Endometrial microvascular endothelial cells (primary cell): ENCODE measurements around the gene TPD52L2. TPM values are rescaled to one million over a fixed set of nuclear protein-coding genes. Genes with fewer than 3 reads are reported as not detected.
"Not testable (repeated sequence)": the region's sequence is repeated elsewhere in the genome, so short reads cannot be mapped to it uniquely, and the experiment has no call there.

Experiments
- in situ Hi-C: cut with HindIII; loops from 2 replicates; pipeline ENCODE4 v1.10.0; 2017; ENCODE audit warnings: low sequenced_read_pairs, low pct_unique_long_range_greater_than_20kb; ENCODE audit errors: inconsistent ontology term
- total RNA-seq: library from RNA; depleted of rRNA; stranded (reverse); fragments of >200 nt; gene quantifications from one replicate; pipeline ENCODE4 v1.2.3, GENCODE V29; 2015; ENCODE audit errors: inconsistent ontology term

TPD52L2 gene
- total RNA-seq, 1 donor from 2014 or later: 174 TPM

DNA sequence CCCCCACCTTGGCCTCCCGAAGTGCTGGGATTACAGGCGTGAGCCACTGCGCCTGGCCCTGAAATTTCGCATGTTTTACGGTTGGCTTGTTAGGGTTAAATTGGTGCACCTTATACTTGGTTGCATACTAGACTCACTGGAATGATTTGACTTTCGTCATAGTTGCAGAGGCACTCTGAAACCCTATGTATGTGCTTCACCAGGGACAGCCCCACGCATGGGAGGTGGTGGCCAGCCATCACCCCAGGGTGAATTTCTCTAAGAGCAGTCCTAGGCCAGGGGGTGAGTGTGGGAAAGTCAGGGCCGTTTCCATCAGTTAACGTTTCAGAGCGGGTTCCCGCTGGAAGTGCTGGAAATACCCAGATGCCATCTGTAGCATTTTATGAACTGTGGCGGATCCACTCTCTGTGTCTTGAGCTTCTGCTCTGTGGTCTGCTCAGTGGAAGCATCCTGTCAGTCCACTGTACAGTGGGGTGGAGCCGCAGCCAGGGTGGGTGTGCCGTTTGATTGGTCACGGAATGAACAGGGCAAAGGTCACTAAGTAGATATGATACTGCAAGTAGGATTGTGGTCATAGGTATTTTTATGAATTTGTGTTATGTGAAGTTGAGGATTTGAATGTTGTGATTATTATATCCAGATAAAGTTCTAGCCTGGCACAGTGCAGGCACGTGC, 43.1 kb downstream of the TPD52L2 start:
- in situ Hi-C loops: no loop called here

DNA sequence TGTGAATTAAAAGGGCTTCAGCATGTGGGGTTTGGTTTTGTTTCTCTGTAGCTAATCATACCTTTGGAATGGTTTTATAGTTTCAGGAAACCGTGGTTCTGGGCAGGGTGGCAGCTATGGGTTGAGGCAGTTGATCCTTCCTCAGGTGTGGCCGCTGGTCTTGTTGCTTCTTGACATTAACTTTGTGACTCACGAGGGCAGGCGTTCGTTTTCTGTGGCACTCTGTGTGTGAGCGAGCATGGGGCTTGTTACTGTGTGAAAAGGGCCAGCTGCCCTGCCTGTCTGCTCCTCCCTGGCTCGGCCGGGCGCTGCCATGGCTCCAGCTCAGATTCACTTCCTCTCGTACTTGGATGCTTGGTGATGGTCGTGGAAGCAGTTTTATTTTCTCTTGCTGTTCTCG, 46.1 kb downstream of the TPD52L2 start:
- in situ Hi-C loops: no loop called here

DNA sequence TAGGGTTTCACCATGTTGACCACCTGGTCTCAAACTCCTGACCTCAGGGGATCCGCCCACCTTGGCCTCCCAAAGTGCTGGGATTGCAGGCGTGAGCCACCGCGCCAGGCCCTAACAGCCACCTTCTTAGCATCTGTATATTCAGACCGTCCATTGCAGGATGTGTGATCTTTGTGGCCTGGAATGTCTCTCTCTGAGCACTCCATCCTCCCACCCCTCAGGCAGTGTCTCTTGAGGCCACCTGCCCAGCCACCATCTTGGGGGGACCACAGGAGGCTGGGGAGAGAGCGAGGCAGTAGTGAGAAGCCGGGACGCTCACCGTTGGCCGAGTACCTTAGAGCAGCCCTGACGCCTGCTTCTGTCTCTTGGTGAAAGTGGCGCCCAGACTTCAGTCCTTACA, 48.7 kb downstream of the TPD52L2 start:
- in situ Hi-C loops: no loop called here

DNA sequence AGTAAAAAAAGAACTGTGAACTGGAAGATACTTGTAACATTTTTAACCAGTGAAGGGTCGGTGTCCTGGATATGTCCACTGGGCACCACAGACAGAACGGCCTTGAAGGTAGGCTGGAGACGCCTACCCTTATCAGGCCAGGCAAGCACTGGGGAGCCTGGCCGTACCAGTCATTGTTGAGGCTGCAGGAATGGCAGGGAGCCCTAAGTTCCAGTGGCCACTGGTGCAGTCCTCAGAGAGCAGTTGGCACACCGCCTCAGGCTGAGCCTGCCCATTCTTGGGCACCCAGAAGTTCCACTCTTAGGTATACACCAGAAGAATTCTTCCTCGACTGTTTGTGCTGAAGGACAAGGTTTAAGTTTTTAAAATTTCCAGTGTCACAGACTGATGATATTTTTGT, 50.4 kb downstream of the TPD52L2 start:
- in situ Hi-C loops: no loop called here

DNA sequence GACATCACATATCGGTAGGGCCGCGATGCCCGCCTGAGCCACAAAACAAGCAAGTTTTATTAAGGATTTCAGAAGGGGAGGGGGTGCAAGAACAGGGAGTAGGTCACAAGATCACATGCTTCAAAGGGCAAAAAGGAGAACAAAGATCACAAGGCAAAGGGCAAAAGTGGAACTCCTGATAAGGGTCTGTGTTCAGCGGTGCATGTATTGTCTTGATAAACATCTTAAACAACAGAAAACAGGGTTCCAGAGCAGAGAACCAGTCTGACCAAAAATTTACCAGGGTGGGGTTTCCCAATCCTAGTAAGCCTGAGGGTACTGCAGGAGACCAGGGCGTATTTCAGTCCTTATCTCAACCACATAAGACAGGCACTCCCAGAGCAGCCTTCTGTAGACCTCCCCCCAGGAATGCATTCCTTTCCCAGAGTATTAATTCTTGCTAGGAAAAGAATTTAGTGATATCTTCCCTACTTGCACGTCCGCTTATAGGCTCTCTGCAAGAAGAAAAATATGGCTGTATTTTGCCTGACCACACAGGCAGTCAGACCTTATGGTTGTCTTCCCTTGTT, 51.4 kb downstream of the TPD52L2 start:
- in situ Hi-C loops: not testable (repeated sequence)

DNA sequence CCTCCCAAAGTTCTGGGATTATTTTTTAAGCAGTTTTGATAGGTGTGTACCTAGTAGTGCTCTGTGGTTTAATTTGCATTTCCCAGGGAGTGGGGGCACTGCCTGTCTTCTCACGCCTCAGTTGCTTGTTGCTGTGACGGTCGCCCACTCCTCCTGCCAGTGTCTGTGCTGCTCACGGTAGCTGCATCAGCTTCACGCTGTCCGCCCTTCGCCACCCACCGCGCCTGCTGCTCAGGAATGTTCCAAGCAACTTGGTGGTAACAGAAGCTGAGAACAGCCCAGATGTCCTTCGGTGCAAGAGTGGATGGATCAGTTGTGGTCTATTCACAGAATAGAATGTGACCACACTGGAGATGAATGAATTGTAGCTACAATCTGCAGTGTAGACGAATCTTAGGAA, 52.7 kb downstream of the TPD52L2 start:
- in situ Hi-C loops: no loop called here

DNA sequence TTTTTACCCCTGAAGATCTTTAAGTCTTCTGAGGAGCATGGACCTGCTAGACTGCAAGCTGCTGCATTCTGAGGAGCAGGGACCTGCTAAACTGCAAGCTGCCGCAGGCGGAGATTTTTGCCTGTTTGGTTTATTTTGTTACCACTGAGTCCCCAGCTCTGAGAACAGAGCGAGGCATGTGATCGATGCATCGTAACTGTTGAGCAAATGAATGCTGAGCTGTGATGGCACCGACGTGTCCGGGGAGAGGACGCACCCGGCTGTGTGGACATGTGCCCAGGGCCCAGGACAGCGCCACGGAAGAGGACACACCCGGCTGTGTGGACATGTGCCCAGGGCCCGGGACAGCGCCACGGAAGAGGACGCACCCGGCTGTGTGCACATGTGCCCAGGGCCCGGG, 54.1 kb downstream of the TPD52L2 start:
- in situ Hi-C loops: no loop called here

DNA sequence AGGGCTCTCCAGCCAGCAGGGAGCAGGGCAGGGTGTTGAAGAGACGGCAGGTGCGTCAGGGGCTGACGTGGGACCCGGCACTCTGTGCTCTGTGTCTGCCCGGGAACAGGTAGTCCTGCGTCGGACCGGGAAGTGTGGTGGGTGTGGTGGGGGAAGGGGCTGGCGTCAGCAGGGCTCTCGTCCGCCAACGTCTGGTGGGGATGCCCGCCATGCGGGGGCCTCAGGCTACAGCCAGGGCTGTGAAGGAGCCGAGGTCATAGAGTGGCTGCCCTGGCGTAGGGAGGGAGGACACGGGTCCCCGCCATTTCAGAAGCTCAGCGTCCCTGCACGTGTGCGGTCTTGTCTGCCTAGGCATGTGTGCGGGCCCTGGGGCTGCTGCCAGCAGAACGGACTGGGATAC, 55.2 kb downstream of the TPD52L2 start:
- in situ Hi-C loops: no loop called here

DNA sequence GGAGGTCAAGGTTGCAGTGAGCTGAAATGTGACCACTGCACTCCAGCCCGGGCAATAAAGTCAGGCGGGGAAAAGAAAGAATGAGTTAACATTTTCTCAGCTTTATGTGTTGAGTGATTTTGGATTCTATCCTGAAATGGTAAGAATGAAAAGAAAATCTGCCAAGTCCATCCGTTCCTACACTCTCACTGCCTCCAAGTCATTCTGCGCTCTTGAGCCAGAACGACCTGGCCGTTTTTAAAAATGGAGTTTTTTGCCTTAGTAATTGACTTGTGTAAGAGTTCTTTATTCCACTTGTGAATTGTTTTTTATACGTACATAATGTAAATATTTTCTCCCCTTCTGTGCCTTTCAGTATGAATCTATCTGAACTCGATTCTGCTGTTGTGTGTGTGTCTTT, 58.6 kb downstream of the TPD52L2 start:
- in situ Hi-C loops: no loop called here

DNA sequence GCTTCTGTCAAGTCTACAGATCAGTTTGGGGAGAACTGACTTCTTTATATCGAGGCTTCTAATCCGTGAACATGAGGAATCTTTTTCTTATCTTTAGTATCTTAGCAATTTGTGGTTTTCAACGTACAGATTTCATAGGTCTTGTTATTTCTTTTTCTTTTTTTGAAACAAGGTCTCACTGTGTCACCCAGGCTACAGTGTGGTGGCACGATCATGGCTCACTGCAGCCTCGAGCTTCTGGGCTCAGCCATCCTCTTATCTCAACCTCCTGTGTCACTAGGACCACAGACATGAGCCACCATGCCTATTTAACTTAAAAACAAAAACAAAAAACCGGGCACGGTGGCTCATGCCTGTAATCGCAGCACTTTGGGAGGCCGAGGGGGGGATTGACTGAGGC, 59.2 kb downstream of the TPD52L2 start:
- in situ Hi-C loops: no loop called here

DNA sequence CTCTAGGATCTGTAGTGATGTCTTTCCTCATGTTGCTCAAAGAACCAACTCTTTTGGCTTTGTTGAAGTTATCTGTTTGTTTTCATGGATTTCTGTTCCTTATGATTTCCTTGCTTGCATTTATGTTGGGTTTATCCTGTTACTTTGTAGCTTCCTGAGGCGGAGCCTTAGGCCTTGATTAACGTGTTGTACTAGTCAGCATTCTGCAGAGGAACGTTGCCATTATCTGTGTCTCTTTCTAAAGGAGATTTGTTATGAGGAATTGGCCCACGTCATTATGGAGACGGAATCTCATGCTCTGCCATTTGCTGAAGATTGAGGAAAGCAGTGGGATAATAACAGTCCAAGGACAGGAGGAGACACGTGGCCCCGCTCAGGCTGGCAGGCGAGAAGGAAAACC, 61.2 kb downstream of the TPD52L2 start:
- in situ Hi-C loops: no loop called here

DNA sequence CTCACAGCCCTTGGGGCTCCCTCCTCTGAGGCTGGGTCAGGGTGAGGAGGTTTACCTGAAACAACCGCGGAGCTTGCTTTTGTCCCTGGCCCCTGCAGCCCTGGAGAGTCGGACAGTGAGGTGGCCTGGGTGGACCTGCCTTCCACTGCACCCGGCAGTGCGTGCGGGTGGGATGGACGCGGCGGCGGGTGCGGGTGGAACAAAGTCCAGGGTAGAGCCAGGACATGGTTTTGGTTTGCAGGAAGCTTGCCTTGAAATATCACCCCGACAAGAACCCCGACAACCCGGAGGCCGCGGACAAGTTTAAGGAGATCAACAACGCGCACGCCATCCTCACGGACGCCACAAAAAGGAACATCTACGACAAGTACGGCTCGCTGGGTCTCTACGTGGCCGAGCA, 64.0 kb downstream of the TPD52L2 start:
- in situ Hi-C loops: no loop called here

DNA sequence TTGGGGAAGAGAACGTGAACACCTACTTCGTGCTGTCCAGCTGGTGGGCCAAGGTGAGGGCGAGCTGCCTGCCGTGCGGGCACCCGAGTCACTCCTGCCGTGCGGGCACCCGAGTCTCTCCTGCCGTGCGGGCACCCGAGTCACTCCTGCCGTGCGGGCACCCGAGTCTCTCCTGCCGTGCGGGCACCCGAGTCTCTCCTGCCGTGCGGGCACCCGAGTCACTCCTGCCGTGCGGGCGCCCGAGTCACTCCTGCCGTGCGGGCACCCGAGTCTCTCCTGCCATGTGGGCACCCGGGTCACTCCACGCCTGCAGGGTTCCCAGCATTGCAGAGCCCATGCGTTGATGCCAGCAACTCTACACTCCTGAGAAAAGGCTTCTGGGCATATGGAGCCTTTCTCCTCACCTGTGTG, 64.4 kb downstream of the TPD52L2 start:
- in situ Hi-C loops: not testable (repeated sequence)

DNA sequence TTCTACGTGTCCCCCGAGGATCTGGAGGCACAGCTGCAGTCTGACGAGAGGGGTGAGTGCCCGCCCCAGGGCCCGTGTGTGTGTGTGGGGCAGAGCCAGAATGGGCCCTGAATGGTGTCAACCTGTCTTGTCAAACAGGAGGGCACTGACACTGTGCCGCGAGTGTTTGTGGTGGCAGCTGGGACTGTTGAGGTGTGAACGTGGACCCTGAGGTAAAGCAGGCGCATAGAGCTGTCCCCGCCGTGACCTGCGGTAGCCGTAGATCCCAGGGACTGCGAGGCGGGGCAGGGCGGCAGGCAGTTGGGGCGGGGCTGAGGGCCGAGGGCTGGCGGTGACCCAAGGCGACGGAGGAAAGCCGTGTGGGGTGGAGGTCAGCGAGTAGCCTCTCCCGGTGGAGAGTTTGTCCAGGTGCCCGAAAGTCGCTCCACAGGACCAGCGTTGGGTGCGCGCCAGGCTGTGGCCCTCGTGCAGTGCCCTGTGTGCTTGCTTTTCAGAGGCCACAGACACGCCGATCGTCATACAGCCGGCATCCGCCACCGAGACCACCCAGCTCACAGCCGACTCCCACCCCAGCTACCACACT, 66.0 kb downstream of the TPD52L2 start:
- in situ Hi-C loops: no loop called here

DNA sequence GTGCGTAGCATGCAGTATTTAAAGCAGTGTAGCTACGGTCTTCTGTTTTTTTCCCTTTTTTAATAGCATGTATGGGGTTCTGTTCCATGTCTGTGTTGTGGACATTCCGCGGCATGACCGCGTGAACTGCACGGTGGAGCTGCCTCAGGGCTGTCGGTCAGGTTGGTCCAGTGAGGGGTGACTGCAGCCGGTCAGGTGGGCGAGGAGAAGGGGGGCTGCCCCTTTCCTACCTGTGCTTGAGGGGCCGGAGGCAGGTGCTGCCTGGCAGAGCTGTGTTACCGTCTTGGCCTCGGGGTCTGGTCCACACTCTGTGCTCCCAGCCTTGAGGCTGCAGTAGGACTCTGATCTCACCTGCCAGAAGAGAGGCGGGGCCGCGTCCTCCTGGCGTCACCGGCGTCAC, 66.7 kb downstream of the TPD52L2 start:
- in situ Hi-C loops: no loop called here

DNA sequence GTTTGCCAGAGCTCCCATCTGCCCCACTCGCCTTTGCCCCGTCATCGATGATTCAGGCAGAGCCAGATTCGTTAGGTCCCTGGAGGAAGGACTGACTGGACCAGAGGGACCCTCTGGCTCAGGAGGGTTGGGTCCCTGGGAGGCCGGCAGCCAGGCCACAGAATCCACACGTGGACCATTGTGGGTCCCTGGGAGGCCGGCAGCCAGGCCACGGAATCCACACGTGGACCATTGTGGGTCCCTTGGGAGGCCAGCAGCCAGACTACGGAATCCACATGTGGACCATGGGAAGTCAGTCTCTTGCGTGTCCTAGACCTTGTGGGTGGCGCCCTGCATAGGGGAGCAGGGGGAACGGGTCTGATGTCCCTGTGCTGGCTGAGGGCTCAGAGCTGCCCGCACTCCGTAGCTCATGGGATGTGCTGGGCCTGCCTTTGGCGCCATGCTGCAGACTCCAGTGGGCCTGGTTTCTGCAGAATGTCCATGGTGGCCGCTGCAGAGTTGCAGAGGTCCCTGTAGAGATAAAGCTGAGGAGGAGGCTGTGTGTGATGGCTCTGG, 67.6 kb downstream of the TPD52L2 start:
- in situ Hi-C loops: no loop called here

DNA sequence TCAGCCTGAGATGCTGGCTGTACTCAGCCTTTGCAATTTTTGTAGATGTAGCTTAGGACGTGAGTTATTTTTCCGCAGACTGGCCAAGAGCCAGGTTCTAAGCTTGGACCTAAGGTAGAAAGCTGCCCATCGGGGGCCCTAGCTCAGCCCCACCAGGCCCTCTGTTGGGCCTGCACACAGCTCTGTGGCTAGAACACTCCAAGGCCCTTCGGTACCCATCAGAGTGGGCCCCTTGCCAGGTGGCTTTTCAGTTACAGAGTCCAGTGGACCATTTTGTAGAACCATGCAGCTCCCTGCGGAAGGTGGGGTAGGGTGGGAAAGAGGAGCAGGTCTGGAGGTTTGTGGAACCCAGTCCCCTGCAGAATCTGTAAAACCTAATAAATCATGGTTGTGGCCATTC, 68.6 kb downstream of the TPD52L2 start:
- in situ Hi-C loops: no loop called here

DNA sequence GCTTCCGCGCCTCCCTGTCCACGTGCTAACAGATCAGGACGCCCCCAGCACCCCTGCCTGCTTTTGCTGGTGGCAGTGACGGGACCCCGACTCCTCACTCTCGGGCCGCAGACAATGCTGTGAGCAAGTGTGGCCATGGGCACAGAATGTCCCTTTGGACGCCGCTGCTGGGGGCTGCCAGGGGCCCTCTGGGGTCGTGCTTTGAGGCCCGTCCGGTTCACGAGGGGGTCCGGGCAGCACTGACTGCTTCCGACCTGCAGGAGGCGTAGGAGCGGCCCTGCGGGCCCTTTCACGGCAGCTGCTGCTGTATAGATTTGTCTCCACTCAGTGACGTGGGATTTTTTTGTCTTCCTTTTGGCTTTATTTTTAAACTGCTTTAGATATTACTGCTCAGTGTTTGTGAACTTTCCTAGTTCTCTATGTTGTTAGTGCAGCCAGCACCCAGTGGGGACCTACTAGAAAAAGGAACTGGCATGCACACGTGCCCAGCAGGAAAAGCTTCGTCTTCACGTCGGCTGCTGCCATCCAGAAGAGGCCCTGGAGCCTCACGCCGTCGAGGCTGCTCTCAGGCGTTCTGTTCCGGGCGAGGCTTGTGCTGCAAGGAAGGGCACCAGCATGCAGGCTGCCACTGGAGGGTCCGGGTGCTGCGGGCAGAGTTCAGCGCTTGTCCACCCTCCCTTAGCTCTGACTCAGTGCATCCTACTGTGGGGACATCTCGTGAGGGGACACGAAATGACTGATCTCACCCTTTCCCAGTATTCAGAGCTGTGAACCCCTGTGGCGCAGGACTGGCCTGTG, 69.4 kb downstream of the TPD52L2 start:
- in situ Hi-C loops: no loop called here

DNA sequence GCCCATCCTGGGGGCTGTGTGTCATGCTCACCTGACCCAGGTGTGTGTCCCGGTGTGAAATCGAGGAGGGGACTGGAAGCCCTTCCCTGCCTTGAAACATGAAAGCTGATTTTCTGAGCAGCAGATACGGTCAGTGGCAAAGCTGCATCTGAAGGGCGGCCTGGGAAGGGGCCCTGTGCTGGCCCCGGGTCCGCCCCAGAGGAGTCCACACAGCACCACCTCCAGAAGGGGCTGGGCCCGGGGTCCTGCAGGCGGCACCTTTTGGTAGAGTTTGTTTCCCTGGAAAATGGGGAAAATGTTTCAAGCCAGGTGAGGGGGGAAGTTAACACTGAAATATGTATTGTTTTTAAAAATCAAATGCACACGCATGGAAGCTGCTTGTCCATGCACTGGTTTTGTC, 70.4 kb downstream of the TPD52L2 start:
- in situ Hi-C loops: no loop called here

DNA sequence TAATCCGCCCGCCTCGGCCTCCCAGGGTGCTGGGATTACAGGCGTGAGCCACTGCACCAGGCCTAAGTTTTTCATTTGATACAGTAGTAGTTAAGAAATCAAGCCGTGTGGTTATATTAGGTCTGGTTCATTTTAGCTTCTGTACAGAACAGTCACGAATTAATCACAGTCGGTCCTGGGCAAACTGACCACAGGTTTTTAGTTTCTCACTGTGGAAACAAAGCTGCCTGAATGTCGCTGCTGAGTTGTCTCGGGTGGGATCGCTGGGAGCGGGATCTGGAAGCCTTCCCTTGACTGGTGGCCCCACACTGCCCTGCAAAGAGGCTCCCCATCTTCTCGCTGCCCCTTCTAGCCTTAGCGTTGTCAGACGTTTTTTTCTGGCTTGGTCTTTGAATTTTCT, 72.5 kb downstream of the TPD52L2 start:
- in situ Hi-C loops: no loop called here
